ENCODE results near the gene KIAA1755. TPM values are rescaled to one million over a fixed set of nuclear protein-coding genes. Genes with fewer than 3 reads are reported as not detected.
"Not testable (repeated sequence)": the region's sequence is repeated elsewhere in the genome, so short reads cannot be mapped to it uniquely, and the experiment has no call there.

KIAA1755 gene
- total RNA-seq, 2 experiments from 2014 or later: not detected

- CTCF ChIA-PET: no interaction called here
- POLR2A ChIA-PET: no interaction called here
Measured at GRCh38 chr20:38269040-38269439, 8.5 kb upstream of the KIAA1755 start.

- POLR2A ChIA-PET: no interaction called here
- CTCF ChIA-PET: no interaction called here
Measured at GRCh38 chr20:38267901-38268514, 7.5 kb upstream of the KIAA1755 start.

- ChIA-PET CTCF (no interaction called here), POLR2A (no interaction called here)
Measured at GRCh38 chr20:38267296-38267695, 6.8 kb upstream of the KIAA1755 start.

DNA sequence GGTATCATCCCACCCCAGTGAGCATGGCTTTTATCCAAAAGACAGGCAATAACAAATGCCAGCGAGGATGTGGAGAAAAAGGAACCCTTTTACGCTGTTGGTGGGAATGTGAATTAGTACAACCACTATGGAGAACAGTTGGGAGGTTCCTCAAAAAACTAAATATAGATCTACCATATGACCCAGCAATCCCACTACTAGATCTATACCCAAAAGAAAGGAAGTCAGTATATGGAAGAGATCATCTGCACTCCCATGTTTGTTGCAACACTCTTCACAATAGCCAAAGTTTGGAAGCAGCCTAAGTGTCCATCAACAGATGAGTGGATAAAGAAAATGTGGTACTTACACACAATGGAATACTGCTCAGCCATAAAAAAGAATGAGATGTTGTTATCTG is 5.9 kb upstream of the KIAA1755 start:
- ChIA-PET POLR2A (no interaction called here), CTCF (no interaction called here)

DNA sequence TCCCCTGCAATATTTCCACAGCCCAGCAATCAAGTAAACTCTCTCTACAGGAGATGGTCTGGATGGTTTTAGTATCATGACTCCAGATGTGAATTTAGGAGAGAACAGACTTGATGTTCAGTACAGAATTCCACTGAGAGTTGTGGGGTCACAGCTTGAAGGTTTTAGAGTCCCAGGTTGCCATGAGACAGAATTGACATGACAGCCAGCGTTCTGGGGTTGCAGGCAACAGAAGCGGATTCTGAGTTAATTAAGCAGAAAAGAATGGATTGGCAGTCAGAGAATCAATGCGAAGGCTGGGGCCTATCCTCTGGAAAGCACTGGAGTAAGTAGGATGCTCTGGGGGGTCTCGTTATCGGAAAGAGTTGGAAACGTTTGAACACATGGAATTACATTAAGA is 2.4 kb upstream of the KIAA1755 start:
- ChIA-PET CTCF (no interaction called here), POLR2A (no interaction called here)

DNA sequence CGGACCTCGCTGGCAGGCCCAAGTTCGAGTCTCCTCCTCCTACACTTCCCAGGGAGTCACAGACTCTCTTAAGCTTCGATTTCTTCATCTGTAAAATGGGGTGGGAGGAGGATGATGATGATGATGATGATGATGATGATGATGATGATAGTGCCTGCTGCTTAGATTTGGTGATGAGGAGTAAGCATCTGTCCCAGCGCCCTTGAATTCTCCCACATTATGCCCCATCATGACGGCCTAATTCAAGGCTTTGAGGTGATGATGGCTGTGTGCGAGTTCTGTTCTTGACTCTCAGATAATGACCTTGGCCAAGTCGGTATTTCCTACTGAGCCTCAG is 487 bp upstream of the KIAA1755 start:
- POLR2A ChIA-PET: no interaction called here
- CTCF ChIA-PET: no interaction called here

GRCh38 chr20:38260025-38260377 is 534 bp downstream of the KIAA1755 start:
- POLR2A ChIA-PET: no interaction called here
- CTCF ChIA-PET: no interaction called here

DNA sequence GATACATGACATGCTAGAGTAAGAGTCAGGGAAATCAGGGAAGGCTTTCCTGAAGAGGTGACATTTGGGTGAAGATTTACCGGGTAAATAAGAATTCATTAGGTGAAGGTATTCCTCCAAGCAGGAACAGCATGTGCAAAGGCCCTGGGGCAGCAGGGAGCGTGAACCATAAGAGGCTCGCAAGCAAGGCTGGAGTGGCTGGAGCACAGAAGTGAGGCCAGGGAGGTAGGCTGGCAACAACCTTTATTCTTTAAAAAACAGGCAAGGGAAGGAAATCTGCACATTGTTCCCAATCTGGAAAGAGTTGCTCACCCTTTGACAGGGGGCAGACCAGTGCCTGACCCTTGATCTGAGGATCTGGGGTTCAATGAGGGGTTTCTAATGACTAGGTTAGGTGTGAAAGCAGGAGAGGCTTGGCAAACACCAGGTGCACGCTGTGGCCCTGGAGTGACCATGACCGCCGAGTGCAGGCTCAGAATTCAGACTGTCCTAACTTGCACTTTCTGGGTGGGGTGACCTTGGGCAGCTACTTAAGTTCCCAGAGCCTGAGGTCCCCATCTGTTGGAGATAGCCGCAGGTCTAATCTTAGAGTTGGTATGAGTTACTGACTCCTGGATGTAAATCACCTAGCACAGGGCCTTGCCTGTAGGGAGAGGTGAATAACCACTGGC is 1.9 kb downstream of the KIAA1755 start:
- ChIA-PET CTCF (no interaction called here), POLR2A (no interaction called here)

DNA sequence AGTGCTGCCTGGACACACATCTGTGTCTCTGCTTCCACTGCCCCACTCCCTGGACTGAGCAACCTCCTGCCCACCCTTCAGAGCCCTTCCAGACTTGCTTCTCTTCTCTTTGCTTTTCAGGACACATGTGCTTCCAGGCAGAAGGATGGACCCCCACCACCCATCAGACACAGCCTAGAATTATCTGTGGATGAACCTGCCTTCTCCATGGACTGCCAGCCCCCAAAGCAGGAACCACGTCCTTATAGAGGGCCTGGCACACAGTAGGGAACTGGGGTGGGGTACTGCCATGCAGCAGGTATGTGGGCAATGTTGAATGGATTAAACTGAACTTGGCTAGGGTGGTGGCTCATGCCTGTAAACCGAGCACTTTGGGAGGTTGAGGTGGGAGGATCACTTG is 3.6 kb downstream of the KIAA1755 start:
- POLR2A ChIA-PET: no interaction called here

GRCh38 chr20:38256021-38256420 is 4.5 kb downstream of the KIAA1755 start:
- ChIA-PET CTCF (no interaction called here), POLR2A (no interaction called here)

More for the DNA sequence above, 3.6 kb downstream of the KIAA1755 start:
- CTCF ChIA-PET: no interaction called here

GRCh38 chr20:38255393-38255792 is 5.1 kb downstream of the KIAA1755 start:
- ChIA-PET CTCF (no interaction called here), POLR2A (no interaction called here)

DNA sequence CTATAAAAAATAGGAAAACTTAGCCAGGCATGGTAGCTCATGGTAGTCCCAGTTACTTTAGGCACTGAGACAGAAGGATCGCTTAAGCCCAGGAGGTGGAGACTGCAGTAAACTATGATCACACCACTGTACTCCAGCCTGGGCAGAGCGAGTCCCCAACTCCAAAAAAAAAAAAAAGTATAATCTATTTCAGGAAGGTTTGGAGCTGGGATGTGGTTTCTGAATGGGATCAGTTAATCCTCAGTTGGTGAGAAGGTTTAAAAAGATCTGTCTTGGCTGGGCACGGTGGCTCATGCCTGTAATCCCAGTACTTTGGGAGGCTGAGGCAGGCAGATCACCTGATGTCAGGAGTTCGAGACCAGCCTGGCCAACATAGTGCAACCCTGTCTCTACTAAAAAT is 5.9 kb downstream of the KIAA1755 start:
- POLR2A ChIA-PET: not testable (repeated sequence)

DNA sequence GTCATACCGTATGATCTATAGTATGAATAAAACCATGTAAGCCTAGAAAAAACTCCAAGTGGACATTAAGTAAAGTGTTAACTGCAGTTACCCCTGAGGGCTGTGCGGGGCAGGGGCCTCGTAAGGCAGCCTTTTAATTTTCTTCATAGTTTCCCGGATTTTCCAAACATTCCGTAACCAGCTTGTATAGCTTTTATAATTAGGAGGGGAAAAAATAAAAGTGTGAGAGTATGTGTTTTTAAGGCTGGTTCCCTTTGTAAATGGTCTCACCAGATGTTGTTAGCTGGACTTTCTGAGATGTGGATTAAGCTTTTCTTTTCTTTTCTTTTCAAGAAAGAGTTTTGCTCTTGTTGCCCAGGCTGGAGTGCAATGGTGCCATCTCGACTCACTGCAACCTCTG is 7.0 kb downstream of the KIAA1755 start:
- ChIA-PET POLR2A (no interaction called here), CTCF (interaction anchor here (1.2 kb wide), 1 partner anchor 10 kb away, joined by 3 read pairs; no protein-coding TSS in a partner anchor)

More for the DNA sequence above, 5.9 kb downstream of the KIAA1755 start:
- CTCF ChIA-PET: not testable (repeated sequence)

DNA sequence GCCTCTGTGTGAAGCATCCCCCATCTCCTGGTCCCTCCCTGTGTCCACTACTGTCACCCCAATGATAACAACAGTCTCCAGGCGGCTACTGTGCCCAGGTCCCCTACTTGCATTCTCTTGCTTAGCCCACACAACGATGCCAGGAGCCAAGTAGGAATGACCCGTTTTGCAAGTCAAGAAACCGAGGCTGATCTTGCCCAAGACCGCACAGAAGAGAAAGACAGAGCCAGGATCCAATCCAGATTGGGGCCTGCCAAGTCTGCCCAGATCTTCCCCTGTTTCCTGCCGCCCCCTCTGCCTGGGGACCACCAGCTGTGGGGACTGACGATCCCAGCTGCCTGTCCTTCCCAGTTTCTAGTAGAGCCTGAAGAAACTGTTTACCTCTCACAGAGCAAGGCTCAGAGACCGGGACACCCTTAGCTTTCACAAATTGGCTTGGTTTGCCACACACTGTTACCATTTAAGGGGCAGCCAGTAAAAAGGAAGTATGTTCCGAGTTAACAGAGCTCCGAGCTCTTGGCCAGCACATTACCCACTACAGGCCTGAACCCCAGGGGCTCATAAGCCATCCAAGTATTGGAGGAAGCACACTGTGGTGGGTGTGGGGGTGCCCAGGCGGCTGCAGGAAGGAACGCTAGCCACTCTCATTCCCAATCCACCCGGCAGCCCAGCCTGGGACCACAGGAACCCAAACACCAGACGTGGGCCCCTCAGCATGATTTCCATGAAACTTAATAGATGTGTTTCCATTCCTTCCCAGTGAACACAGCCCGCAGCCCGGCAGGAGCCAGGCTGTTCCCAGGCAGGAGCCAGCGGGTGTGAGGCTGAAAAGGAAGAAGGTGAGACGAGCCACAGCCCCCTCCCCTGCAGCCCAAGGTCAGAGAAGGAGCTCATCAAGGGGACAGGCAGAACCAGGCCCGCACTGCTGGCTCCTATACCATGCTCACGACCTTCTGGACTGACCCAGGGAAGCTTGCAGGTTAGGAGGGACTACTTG is 7.9 kb downstream of the KIAA1755 start:
- CTCF ChIA-PET: interaction anchor here (1.2 kb wide), 1 partner anchor 9 kb away, joined by 3 read pairs; no protein-coding TSS in a partner anchor
- POLR2A ChIA-PET: no interaction called here

DNA sequence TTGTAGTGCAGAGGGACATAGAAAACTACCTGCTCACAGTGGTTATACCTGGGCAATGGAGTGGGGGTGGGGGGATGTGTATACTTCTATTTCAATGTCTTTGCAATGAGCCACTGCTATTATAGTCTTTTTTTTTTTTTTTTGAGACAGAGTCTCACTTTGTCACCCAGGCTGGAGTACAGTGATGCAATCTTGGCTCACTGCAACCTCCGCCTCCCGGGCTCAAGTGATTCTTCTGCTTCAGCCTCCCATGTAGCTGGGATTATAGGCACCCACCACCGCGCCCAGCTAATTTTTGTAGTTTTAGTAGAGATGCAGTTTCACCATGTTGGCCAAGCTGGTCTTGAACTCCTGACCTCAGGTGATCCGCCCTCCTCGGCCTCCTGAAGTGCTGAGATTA is 9.1 kb downstream of the KIAA1755 start:
- POLR2A ChIA-PET, CTCF ChIA-PET: not testable (repeated sequence)

DNA sequence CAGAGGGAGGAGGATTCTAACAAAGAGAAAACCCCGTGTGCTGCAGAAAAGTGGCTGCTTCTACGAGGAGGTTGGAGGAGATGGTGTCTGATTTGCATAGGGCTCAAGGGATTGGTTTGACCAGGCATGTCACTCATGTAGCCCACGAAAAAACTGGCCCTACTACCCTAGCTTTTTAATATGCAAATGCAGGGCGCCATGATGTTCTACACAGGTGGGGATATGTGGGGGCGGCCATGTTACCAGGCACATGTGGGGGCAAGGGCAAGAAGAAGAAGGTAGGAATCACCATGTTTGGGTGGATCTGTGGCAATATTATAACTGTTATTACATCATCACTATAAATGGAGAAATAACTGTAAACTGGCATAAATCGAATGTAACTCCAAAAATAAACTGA is 9.9 kb downstream of the KIAA1755 start:
- POLR2A ChIA-PET: no interaction called here
- CTCF ChIA-PET: no interaction called here

DNA sequence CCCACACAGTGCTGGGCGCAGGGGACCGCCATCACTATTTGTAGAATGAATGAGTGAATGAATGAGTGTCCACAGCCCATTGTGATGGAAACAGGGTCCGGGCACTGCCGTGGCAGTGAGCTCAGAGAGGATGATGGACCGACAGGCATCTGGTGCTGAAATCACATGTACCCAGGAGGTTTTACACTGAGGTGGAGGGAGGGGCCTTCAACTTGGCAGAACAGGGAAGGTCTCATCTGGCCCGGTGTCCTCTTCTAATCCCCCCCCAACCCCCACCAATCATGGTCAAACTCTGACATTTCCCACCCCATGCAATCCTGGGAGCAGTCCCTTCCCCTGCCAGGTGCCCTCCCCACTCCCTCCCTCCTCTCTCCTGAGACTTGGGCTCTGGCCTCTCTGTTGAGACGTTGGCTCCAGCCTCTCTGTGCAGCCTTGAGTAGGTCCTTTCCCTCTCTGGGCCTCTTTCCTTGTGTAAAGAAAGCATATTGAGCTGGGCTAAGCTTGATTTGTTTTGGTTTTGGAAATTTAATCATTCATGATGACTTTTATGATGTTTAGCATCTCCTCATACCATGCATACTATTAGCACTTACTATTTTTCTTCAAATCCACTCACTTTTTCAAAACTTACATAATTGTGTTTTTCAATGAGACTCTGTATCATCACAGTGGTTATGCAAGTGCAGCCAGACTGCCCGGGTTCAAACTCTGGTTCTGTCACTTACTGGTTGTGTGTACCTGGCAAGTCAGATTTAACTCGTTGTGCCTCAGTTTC is 10.8 kb downstream of the KIAA1755 start:
- ChIA-PET POLR2A (no interaction called here), CTCF (no interaction called here)

GRCh38 chr20:38248133-38248532 is 12.4 kb downstream of the KIAA1755 start:
- POLR2A ChIA-PET: no interaction called here

GRCh38 chr20:38247725-38248124 is 12.8 kb downstream of the KIAA1755 start:
- POLR2A ChIA-PET, CTCF ChIA-PET: not testable (repeated sequence)

More at GRCh38 chr20:38248133-38248532, 12.4 kb downstream of the KIAA1755 start:
- CTCF ChIA-PET: no interaction called here

DNA sequence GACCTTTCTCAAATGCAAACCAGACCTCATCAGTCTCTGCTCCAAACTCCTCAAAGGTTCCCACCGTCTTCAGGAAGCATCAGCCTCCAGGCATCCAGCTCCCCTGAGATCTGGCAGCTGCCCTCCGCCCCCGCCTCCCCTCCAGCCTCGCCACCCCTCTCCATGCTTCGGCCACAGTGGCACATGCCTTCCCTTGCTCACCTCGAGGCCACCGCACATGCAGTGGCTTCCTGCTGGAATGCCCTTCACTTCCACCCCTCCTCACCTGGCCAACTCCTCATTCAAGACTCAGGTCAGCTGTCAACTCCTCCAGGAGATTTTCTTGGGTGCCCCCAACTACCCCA is 13.4 kb downstream of the KIAA1755 start:
- ChIA-PET CTCF (no interaction called here), POLR2A (no interaction called here)

All from activated CD8-positive, alpha-beta memory T cell treated with anti-CD3 and anti-CD28 coated beads for 36 hours (primary cell).